Measurements from ENCODE around the gene TSPAN15. TPM values are rescaled to one million over a fixed set of nuclear protein-coding genes. Genes with fewer than 3 reads are reported as not detected.

The TSPAN15 gene
- total RNA-seq, 1 experiment from 2014 or later, result 7.7 TPM

- H3K27ac ChIP-seq (ENCODE audit: insufficient read length, low read depth, low read length), result no peak overlapping the region
- H3K9me3 Mint-ChIP-seq, result no peaks in the 10 kb centered on the region
Measured at GRCh38 chr10:69405221-69405620, 46.0 kb upstream of the TSPAN15 start.

More at GRCh38 chr10:69405221-69405620, 46.0 kb upstream of the TSPAN15 start:
- Histone ChIP-seq H4K8ac (replicated peaks; ENCODE audit: insufficient read length, low read depth, low read length) (no peak overlapping the region), H2BK12ac (ENCODE audit: insufficient read length, low read depth, low read length) (no peak overlapping the region), H3K79me1 (ENCODE audit: insufficient read depth, low read depth, low read length, poor library complexity, severe bottlenecking) (no peaks in the 10 kb centered on the region), H4K20me1 (ENCODE audit: control insufficient read depth, insufficient read depth, insufficient read length) (no peaks in the 10 kb centered on the region), H4K5ac (ENCODE audit: insufficient read length, low read depth, low read length) (no peak overlapping the region), H3K23ac (ENCODE audit: insufficient read length, low read depth, low read length) (no peak overlapping the region), H2BK20ac (ENCODE audit: low read depth, low read length, poor library complexity, severe bottlenecking) (no peak overlapping the region), H3K4me1 (ENCODE audit: insufficient read depth, low read length) (no peaks in the 10 kb centered on the region; the same call in 1 of the 2 replicates), H4K91ac (ENCODE audit: insufficient read length, low read depth, low read length) (no peak overlapping the region), H3K4ac (ENCODE audit: low read depth, low read length) (no peak overlapping the region), H3K9me3 (ENCODE audit: control insufficient read depth, low read depth, low read length) (no peaks in the 10 kb centered on the region), H2BK5ac (ENCODE audit: insufficient read length, low read length) (no peak overlapping the region), H3K56ac (ENCODE audit: insufficient read length, low read depth, low read length) (no peak overlapping the region), H3K23me2 (ENCODE audit: insufficient read length, low read depth, low read length, poor library complexity, severe bottlenecking) (no peaks in the 10 kb centered on the region), H2BK120ac (ENCODE audit: low read depth, low read length, poor library complexity, severe bottlenecking) (no peak overlapping the region), H2AK5ac (ENCODE audit: insufficient read length, low read length) (no peak overlapping the region), H3K27me3 (ENCODE audit: insufficient read depth, low read length) (no peaks in the 10 kb centered on the region), H3K14ac (ENCODE audit: insufficient read depth, low read length) (no peak overlapping the region; the same call in 1 of the 2 replicates), H3K18ac (ENCODE audit: insufficient read length, low read depth, low read length) (no peak overlapping the region), H2AFZ (ENCODE audit: low read length) (no peak overlapping the region), H3K9ac (ENCODE audit: extremely low read depth, insufficient read length, low read length) (no peak overlapping the region), H2BK15ac (ENCODE audit: low read depth, low read length) (no peak overlapping the region), H3T11ph (ENCODE audit: low read length) (no peak overlapping the region), H3K79me2 (ENCODE audit: insufficient read depth, low read length) (no peaks in the 10 kb centered on the region), H3K4me2 (ENCODE audit: insufficient read depth, insufficient read length, low read length) (no peak overlapping the region)
- Mint-ChIP-seq H3K27me3 (ENCODE audit: low read depth) (peaks cover 9% of the 10 kb centered on the region), H3K36me3 (ENCODE audit: insufficient read depth in 1 of 3, low read depth in 3 of 3) (peaks cover 15 to 27% (median 26%) of the 10 kb centered on the region in 3 experiments), H3K27ac (peak overlapping the region; percentile 22 to 76 (median 61); a peak in 3 of 7 replicates), H3K4me1 (peaks cover 26 to 34% of the 10 kb centered on the region in 2 experiments), H3K4me3 (no peak overlapping the region)
- no peak for DNase-seq
- no CpG with 5 or more reads among the region's 4 CpGs for WGBS (ENCODE audit: extremely low coverage, insufficient read length, low lambda C conversion rate)
- no peak for TF ChIP-seq CTCF (conservative IDR thresholded peaks at IDR 0.05)

Data from H9 (cell line).